ENCODE measurements around the gene KAZN. TPM values are rescaled to one million over a fixed set of nuclear protein-coding genes. Genes with fewer than 3 reads are reported as not detected.

The KAZN gene
- total and polyA plus RNA-seq, 9 donors: 10.1 to 56.4 (median 27.9) TPM

DNA sequence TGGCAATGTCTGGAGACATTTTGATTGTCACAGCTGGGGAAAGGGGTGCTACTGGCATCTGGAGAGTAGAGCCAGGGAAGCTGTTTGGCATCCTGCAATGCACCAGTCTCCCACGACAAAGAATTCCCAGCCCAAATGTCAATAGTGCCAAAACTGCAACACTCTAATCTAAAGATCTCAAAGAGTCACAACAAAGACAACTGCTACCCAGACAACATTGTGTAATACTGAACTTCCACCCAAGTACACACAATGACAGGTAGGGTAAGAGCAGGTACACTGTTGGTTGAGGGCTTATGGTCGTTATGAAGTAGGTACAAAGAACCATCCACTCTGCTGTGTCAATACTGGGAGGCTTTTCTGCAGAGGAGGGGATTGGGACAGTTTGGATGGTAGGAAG, 546.8 kb downstream of the KAZN start:
- Histone ChIP-seq H3K4me1 (ENCODE audit: insufficient read depth) (no peaks in the 10 kb centered on the region), H3K36me3 (no peaks in the 10 kb centered on the region), H3K27ac (no peak overlapping the region), H3K27me3 (no peaks in the 10 kb centered on the region), H3K4me3 (no peak overlapping the region), H3K9me3 (no peaks in the 10 kb centered on the region)
- DNase-seq: no peak
- TF ChIP-seq, protein P1, sequence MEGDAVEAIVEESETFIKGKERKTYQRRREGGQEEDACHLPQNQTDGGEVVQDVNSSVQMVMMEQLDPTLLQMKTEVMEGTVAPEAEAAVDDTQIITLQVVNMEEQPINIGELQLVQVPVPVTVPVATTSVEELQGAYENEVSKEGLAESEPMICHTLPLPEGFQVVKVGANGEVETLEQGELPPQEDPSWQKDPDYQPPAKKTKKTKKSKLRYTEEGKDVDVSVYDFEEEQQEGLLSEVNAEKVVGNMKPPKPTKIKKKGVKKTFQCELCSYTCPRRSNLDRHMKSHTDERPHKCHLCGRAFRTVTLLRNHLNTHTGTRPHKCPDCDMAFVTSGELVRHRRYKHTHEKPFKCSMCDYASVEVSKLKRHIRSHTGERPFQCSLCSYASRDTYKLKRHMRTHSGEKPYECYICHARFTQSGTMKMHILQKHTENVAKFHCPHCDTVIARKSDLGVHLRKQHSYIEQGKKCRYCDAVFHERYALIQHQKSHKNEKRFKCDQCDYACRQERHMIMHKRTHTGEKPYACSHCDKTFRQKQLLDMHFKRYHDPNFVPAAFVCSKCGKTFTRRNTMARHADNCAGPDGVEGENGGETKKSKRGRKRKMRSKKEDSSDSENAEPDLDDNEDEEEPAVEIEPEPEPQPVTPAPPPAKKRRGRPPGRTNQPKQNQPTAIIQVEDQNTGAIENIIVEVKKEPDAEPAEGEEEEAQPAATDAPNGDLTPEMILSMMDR (IDR thresholded peaks at IDR 0.05): no peak
- no peak for TF ChIP-seq POLR2A (IDR thresholded peaks at IDR 0.05)
- TF ChIP-seq EP300 (IDR thresholded peaks at IDR 0.05): no peak
- 75 to 89% (median 78%) methylated on average over 2 of the region's 2 CpGs for WGBS, 3 donors
- intact Hi-C loops (cut with DNase I): no loop called here

DNA sequence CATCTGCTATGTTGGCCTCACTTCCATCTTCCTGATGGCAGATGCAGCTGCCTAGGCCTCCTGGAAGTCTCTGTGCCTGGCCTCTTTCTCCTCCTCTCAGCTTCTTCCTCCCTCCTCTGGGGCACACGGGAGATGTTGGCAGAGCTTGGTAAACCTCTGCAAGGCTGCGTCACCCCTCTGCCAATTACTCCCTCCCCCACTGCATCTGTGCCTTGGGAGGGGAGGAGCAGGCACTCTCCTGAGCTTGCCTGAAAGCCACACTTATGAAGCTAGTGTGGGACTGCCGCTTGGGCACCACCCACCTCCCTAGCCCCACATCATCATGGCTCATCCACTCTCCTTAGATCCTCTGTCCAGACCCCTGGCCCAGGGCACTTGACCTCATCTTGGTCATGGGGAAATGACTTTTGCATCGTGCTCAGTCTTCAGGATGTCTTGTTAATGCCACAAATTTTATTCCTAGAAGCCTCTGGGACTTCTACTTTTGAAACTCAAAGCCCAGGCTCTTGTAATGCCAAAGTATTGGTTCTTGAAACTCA, 547.7 kb downstream of the KAZN start:
- H3K4me1 ChIP-seq (ENCODE audit: insufficient read depth): no peaks in the 10 kb centered on the region
- no peak overlapping the region for H3K4me3 ChIP-seq
- TF ChIP-seq POLR2A (IDR thresholded peaks at IDR 0.05) (no peak), EP300 (IDR thresholded peaks at IDR 0.05) (no peak)
- TF ChIP-seq, protein P1 (IDR thresholded peaks at IDR 0.05): no peak
- intact Hi-C loops (cut with DNase I): no loop called here
- H3K36me3 ChIP-seq: no peaks in the 10 kb centered on the region
- H3K9me3 ChIP-seq: no peaks in the 10 kb centered on the region
- no peaks in the 10 kb centered on the region for H3K27me3 ChIP-seq
- H3K27ac ChIP-seq: no peak overlapping the region
- 75 to 78% (median 76%) methylated on average over 4 of the region's 4 CpGs for WGBS, 3 donors
- DNase-seq: no peak

GRCh38 chr1:15146971-15147376, 548.5 kb downstream of the KAZN start:
- H3K9me3 ChIP-seq: no peaks in the 10 kb centered on the region
- DNase-seq: no peak
- intact Hi-C loops (cut with DNase I): no loop called here
- no peak overlapping the region for H3K4me3 ChIP-seq
- TF ChIP-seq, protein P1 (IDR thresholded peaks at IDR 0.05): no peak
- TF ChIP-seq EP300 (IDR thresholded peaks at IDR 0.05) (no peak), POLR2A (IDR thresholded peaks at IDR 0.05) (no peak)
- no peaks in the 10 kb centered on the region for H3K36me3 ChIP-seq
- H3K27me3 ChIP-seq: no peaks in the 10 kb centered on the region
- H3K4me1 ChIP-seq (ENCODE audit: insufficient read depth): peaks cover under 1% of the 10 kb centered on the region
- WGBS, 3 donors: 36 to 53% (median 48%) methylated on average over 4 of the region's 4 CpGs
- H3K27ac ChIP-seq: no peak overlapping the region

GRCh38 chr1:15148004-15148403, 549.5 kb downstream of the KAZN start:
- Histone ChIP-seq H3K27me3 (no peaks in the 10 kb centered on the region), H3K36me3 (no peaks in the 10 kb centered on the region), H3K27ac (no peak overlapping the region), H3K4me3 (no peak overlapping the region), H3K4me1 (ENCODE audit: insufficient read depth) (peaks cover 3% of the 10 kb centered on the region), H3K9me3 (no peaks in the 10 kb centered on the region)
- no peak for DNase-seq
- WGBS, 3 donors: 87 to 89% (median 87%) methylated on average over 6 of the region's 6 CpGs
- intact Hi-C loops (cut with DNase I): no loop called here
- TF ChIP-seq POLR2A (IDR thresholded peaks at IDR 0.05) (no peak), EP300 (IDR thresholded peaks at IDR 0.05) (no peak)
- TF ChIP-seq, protein P1 (IDR thresholded peaks at IDR 0.05): no peak
